Parathyroid adenoma (tissue), 2 donors: ENCODE data around the gene FGFR1OP2.

Experiments
- H2AFZ ChIP-seq: fragments of 300-600 bp; sonication (generic); one replicate; pipeline ENCODE4 v1.7.0; 2017; ENCODE audit warnings: antibody characterized with exemption, mild to moderate bottlenecking
- H3K27ac ChIP-seq: fragments of 300-600 bp; sonication (generic); one replicate; pipeline ENCODE4 v1.7.0; 2017
- H3K27me3 ChIP-seq: fragments of 300-600 bp; sonication (generic); one replicate; pipeline ENCODE4 v1.7.0; 2017; ENCODE audit warnings: low read length; ENCODE audit not compliant: control insufficient read depth, insufficient read depth
- H3K36me3 ChIP-seq: fragments of 300-600 bp; sonication (generic); one replicate; pipeline ENCODE4 v1.7.0; 2017; ENCODE audit warnings: low read length; ENCODE audit not compliant: control insufficient read depth, insufficient read depth
- H3K4me1 ChIP-seq: fragments of 300-600 bp; sonication (generic); one replicate; pipeline ENCODE4 v1.7.0; 2017; ENCODE audit warnings: control low read depth
- H3K4me2 ChIP-seq: fragments of 300-600 bp; sonication (generic); one replicate; pipeline ENCODE4 v1.7.0; 2017; ENCODE audit warnings: low read length
- H3K4me3 ChIP-seq: fragments of 300-600 bp; sonication (generic); one replicate; pipeline ENCODE4 v1.7.0; 2017; ENCODE audit warnings: low read depth, low read length
- H3K79me2 ChIP-seq: fragments of 300-600 bp; sonication (generic); one replicate; pipeline ENCODE4 v1.7.0; 2017; ENCODE audit warnings: control low read depth
- H3K9ac ChIP-seq: fragments of 300-600 bp; sonication (generic); one replicate; pipeline ENCODE4 v1.7.0; 2017; ENCODE audit warnings: mild to moderate bottlenecking
- H3K9me3 ChIP-seq: fragments of 300-600 bp; sonication (generic); one replicate; pipeline ENCODE4 v1.7.0; 2017; ENCODE audit warnings: low read length; ENCODE audit not compliant: control insufficient read depth
- TF ChIP-seq, protein P1 (sequence below): fragments of 300-600 bp; sonication (generic); IDR thresholded peaks from one replicate; pipeline ENCODE4 v1.7.0; 2017; ENCODE audit warnings: antibody characterized with exemption, mild to moderate bottlenecking
- donor health status: primary hyperparathyroidism.

Gene FGFR1OP2

GRCh38 chr12:26928661-26929060 is 9.6 kb upstream of the FGFR1OP2 start:
- TF ChIP-seq, protein P1, sequence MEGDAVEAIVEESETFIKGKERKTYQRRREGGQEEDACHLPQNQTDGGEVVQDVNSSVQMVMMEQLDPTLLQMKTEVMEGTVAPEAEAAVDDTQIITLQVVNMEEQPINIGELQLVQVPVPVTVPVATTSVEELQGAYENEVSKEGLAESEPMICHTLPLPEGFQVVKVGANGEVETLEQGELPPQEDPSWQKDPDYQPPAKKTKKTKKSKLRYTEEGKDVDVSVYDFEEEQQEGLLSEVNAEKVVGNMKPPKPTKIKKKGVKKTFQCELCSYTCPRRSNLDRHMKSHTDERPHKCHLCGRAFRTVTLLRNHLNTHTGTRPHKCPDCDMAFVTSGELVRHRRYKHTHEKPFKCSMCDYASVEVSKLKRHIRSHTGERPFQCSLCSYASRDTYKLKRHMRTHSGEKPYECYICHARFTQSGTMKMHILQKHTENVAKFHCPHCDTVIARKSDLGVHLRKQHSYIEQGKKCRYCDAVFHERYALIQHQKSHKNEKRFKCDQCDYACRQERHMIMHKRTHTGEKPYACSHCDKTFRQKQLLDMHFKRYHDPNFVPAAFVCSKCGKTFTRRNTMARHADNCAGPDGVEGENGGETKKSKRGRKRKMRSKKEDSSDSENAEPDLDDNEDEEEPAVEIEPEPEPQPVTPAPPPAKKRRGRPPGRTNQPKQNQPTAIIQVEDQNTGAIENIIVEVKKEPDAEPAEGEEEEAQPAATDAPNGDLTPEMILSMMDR = no peak
- no peaks in the 10 kb centered on the region for H3K36me3 ChIP-seq

DNA sequence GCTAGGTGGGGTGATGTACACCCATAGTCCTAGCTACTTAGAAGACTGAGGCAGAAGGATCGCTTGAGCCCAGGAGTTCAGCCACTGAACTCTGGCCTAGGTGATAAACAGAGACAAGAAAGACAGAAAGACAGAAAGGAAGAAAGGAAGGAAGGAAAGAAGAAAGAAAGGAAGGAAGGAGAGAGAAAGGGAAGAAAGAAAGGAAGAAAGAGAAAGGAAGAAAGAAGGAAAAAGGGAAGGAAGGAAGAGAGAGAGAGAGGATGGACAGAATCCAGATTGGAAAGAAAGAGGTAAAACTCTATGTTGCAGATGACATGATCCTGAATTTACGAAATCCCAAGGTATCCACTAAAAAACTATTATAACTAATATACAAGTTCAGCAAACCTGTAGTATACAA is 8.7 kb upstream of the FGFR1OP2 start:
- Histone ChIP-seq H3K4me3 (no peak overlapping the region), H3K9ac (no peak overlapping the region), H3K9me3 (no peaks in the 10 kb centered on the region), H3K4me2 (no peak overlapping the region), H3K79me2 (peaks cover 2% of the 10 kb centered on the region), H3K36me3 (no peaks in the 10 kb centered on the region), H3K27ac (no peak overlapping the region), H2AFZ (no peak overlapping the region), H3K4me1 (no peaks in the 10 kb centered on the region), H3K27me3 (no peaks in the 10 kb centered on the region)
- TF ChIP-seq, protein P1 = no peak

More at GRCh38 chr12:26928661-26929060, 9.6 kb upstream of the FGFR1OP2 start:
- H3K9me3 ChIP-seq = no peaks in the 10 kb centered on the region
- no peak overlapping the region for H3K4me2 ChIP-seq
- H3K4me3 ChIP-seq = no peak overlapping the region
- H3K79me2 ChIP-seq = no peaks in the 10 kb centered on the region
- no peak overlapping the region for H3K27ac ChIP-seq
- H3K4me1 ChIP-seq = no peaks in the 10 kb centered on the region
- no peak overlapping the region for H2AFZ ChIP-seq
- no peaks in the 10 kb centered on the region for H3K27me3 ChIP-seq
- no peak overlapping the region for H3K9ac ChIP-seq

DNA sequence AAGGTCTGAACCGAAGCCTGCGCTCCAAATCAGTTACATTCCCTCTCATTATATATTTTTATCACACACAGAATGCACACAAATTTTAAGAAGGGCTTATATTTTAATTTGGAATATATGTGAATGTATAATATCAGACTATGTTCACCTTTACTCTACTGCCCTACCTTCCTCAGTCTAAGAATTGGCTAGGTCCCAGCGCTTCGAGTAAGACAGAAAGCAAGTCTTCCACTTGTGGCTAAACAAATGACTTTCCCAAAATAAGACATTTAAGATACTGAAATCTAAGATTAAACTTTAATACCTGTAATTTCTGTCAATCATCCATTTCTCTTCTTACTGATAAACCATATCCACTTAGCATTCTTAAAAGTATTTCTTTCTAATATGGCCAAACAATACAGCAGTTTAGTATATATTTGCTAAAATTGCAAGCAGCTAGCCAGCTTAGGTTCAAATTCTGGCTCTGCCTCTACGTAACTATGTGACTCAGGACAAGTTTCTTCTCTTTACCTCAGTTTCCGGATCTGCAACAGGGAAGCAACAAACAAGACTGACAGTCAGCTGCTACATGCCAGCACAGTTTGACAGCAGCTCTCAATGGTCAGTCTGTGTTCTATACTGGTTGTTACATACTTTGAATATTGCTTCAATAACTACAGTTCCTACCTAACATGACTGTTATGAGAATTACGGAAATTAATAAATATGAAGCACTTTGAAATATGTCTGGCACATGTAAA is 2.5 kb upstream of the FGFR1OP2 start:
- no peak overlapping the region for H3K4me3 ChIP-seq
- no peak overlapping the region for H3K27ac ChIP-seq

GRCh38 chr12:26936559-26937442 is 1.5 kb upstream of the FGFR1OP2 start:
- Histone ChIP-seq H3K36me3 (no peaks in the 10 kb centered on the region), H3K4me2 (peak overlapping the region; percentile 95), H3K27ac (peak overlapping the region; percentile 96), H2AFZ (peak overlapping the region; percentile 99), H3K9ac (no peak overlapping the region), H3K4me1 (peaks cover 7% of the 10 kb centered on the region), H3K9me3 (no peaks in the 10 kb centered on the region), H3K4me3 (peak overlapping the region; percentile 98), H3K79me2 (peaks cover 33% of the 10 kb centered on the region), H3K27me3 (no peaks in the 10 kb centered on the region)
- TF ChIP-seq, protein P1 = no peak

More for the DNA sequence above, 2.5 kb upstream of the FGFR1OP2 start:
- Histone ChIP-seq H3K9me3 (no peaks in the 10 kb centered on the region), H3K4me2 (no peak overlapping the region), H3K36me3 (no peaks in the 10 kb centered on the region), H2AFZ (no peak overlapping the region), H3K4me1 (peaks cover 7% of the 10 kb centered on the region), H3K79me2 (peaks cover 29% of the 10 kb centered on the region), H3K9ac (no peak overlapping the region), H3K27me3 (no peaks in the 10 kb centered on the region)
- TF ChIP-seq, protein P1 = no peak
